ENCODE results near the gene GALNT14. TPM values are rescaled to one million over a fixed set of nuclear protein-coding genes. Genes with fewer than 3 reads are reported as not detected.
A peak's percentile ranks its signal among the peaks of the same experiment; 100 is the strongest.

The GALNT14 gene
- total RNA-seq, 1 experiment from 2014 or later = 6.0 TPM

- TF ChIP-seq ZNF281 (CRISPR knock-in tag; IDR thresholded peaks at IDR 0.05) (peak; percentile 90; the same call in 1 of the 2 replicates), SOX15 (CRISPR knock-in tag; IDR thresholded peaks at IDR 0.05) (no peak), FOXP4 (CRISPR knock-in tag; IDR thresholded peaks at IDR 0.05) (peak; percentile 94), FOXJ3 (CRISPR knock-in tag; IDR thresholded peaks at IDR 0.05; ENCODE audit: borderline replicate concordance) (no peak), ZNF219 (CRISPR knock-in tag; IDR thresholded peaks at IDR 0.05; ENCODE audit: borderline replicate concordance) (no peak), JUN (CRISPR knock-in tag; IDR thresholded peaks at IDR 0.05) (0 out of 2 replicates have a peak, but pooled peaks have one; percentile 52), KAT7 (CRISPR knock-in tag; IDR thresholded peaks at IDR 0.05; ENCODE audit: borderline replicate concordance) (0 out of 2 replicates have a peak, but pooled peaks have one; percentile 30), JAZF1 (CRISPR knock-in tag; IDR thresholded peaks at IDR 0.05) (no peak), CBFB (CRISPR knock-in tag; IDR thresholded peaks at IDR 0.05; ENCODE audit: low read depth) (0 out of 2 replicates have a peak, but pooled peaks have one; percentile 65), PRDM15 (CRISPR knock-in tag; IDR thresholded peaks at IDR 0.05) (no peak), RORB (CRISPR knock-in tag; IDR thresholded peaks at IDR 0.05) (no peak), ZNF512 (CRISPR knock-in tag; IDR thresholded peaks at IDR 0.05; ENCODE audit: borderline replicate concordance) (no peak), ZNF138 (CRISPR knock-in tag; conservative IDR thresholded peaks at IDR 0.05) (peak; percentile 82; the same call in 1 of the 2 replicates), E2F5 (CRISPR knock-in tag; IDR thresholded peaks at IDR 0.05) (peak; percentile 76; the same call in 1 of the 2 replicates), ATF1 (CRISPR knock-in tag; IDR thresholded peaks at IDR 0.05) (0 out of 2 replicates have a peak, but pooled peaks have one; percentile 33), ATF6 (CRISPR knock-in tag; IDR thresholded peaks at IDR 0.05) (0 out of 2 replicates have a peak, but pooled peaks have one; percentile 36), SMAD4 (CRISPR knock-in tag; IDR thresholded peaks at IDR 0.05) (peak; percentile 37; the same call in 1 of the 2 replicates), ZNF532 (CRISPR knock-in tag; IDR thresholded peaks at IDR 0.05; ENCODE audit: borderline replicate concordance) (no peak), ZNF423 (CRISPR knock-in tag; IDR thresholded peaks at IDR 0.05) (peak; percentile 82)
Measured at GRCh38 chr2:31138037-31138962, at the start of gene GALNT14 (continued).
